ENCODE data around the gene RNF150.

DNA sequence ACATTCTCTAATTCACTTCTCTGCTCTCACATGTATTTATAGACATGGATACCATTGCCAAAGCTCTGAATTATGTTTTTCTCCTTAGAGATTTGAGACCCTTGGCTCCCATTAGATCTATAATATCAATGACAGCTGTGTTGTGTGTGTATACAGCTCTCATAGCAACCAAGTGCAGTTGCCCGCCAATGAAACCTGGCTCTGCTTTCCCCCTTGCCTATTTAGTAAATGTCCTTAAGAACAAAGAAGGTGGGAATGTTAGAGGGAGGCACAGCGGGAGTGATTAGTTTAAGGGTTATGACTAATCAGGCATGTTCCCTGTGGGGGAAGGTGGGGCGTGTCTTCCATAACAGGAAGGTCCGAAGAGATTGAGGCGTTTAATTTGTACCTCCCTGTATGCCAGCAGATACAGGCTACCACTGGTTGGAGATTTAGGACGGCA, 276.6 kb downstream of the RNF150 start:
- TF ChIP-seq CTCF (IDR thresholded peaks at IDR 0.05): no peak
- TF ChIP-seq POLR2A (IDR thresholded peaks at IDR 0.05): no peak

All from thyroid gland (tissue), 4 donors.